AG04449 (cell line): ENCODE measurements around the gene FAM216A.
"Not testable (repeated sequence)": the region's sequence is repeated elsewhere in the genome, so short reads cannot be mapped to it uniquely, and the experiment has no call there.

Experiments used
- CTCF ChIA-PET: fragments of 350-600 bp; formaldehyde crosslinking; extraction: SDS; loops from one replicate; lab custom pipeline; 2021; ENCODE audit warnings: antibody characterized with exemption; lab: Yijun Ruan, JAX
- POLR2A ChIA-PET: fragments of 400-600, 350-600 bp; formaldehyde crosslinking; extraction: SDS; loops from one replicate; lab custom pipeline; 2020; ENCODE audit warnings: antibody characterized with exemption, inconsistent platforms; lab: Yijun Ruan, JAX
- DNase-seq: peaks from one replicate; pipeline ENCODE4 v3.0.0-alpha.2; 2010; ENCODE audit warnings: low read depth, low spot score
- H3K4me3 ChIP-seq: 2 replicates; pipeline ENCODE4 v1.5.1; 2011; ENCODE audit warnings: low read depth, mild to moderate bottlenecking, control low read depth, low read length
- CTCF ChIP-seq: IDR thresholded peaks from one replicate; pipeline ENCODE4 v1.5.1; 2011; ENCODE audit warnings: mild to moderate bottlenecking, moderate library complexity, low read length, control low read depth, inconsistent platforms; ENCODE audit not compliant: insufficient read depth; ENCODE audit errors: missing control alignments

FAM216A gene, protein sequence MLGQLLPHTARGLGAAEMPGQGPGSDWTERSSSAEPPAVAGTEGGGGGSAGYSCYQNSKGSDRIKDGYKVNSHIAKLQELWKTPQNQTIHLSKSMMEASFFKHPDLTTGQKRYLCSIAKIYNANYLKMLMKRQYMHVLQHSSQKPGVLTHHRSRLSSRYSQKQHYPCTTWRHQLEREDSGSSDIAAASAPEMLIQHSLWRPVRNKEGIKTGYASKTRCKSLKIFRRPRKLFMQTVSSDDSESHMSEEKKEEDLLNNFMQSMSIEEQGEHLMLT

GRCh38 chr12:110468214-110469048 lies at the start of gene FAM216A, which contains the start of gene GPN3:
Gene FAM216A (plus strand): TSS chr12:110468845. CDS start chr12:110468876, 31 bp downstream.
Gene GPN3 (minus strand): TSS chr12:110468257. CDS start chr12:110468203, 54 bp downstream.
- DNase-seq, result peak; percentile 86
- ChIA-PET POLR2A (interaction anchor here (0.7 to 2.4 kb wide), 10 partner anchors 11 to 37 kb away, joined by 3 to 15 read pairs (median 4); partner anchors contain the start of genes ARPC3, RAD9B and VPS29), CTCF (interaction anchor here (0.6 to 12.0 kb wide), 27 partner anchors 9 to 419 kb away, joined by 3 to 179 read pairs (median 7); partner anchors contain the start of genes ARPC3 and TCTN1)
- TF ChIP-seq CTCF, result no peak
- peak within 1 kb of the TSS; percentile 86 for H3K4me3 ChIP-seq

DNA sequence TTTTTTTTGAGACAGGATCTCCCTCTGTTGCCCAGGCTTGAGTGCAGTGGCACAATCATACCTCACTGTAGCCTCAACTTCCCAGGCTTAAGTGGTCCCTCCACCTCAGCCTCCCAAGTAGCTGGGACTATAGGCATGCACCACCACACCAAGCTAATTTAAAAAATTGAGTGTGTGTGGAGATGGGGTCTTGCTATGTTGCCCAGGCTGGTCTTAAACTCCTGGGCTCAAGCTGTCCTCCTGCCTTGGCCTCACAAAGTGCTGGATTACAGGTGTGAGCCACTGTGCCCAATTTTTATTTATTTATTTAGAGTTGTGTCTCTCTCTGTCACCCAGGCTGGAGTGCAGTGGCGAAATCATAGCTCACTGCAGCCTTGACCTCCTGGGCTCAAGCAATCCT lies 48.0 kb upstream of the FAM216A start:
- POLR2A ChIA-PET, H3K4me3 ChIP-seq, DNase-seq: not testable (repeated sequence)
- CTCF ChIA-PET, result interaction anchor here (0.7 to 3.4 kb wide), 5 partner anchors 11 to 321 kb away, joined by 3 to 25 read pairs (median 4); partner anchors contain the start of gene ARPC3

DNA sequence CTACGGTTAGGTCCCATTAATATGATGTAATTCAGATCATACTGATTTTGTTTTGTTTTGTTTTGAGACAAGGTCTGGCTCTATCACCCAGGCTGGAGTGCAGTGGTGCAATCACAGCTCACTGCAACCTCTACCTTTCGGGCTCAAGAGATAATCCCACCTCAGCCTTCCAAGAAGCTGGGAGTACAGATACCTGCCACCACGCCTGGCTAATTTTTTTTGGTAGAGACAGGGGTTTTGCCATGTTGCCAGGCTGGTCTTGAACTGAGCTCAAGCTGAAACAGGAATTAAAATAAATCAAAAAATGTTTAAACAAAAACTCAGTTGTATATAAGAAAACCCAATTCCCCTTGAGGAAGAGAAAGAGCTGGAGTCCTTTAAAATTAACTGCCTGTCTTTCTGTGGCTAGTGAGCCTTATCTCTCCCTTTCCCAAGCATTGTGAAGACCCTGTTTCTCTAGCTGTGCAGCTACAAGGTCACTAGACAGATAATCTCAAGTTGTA lies 47.4 kb upstream of the FAM216A start:
- no peak for TF ChIP-seq CTCF
- ChIA-PET CTCF (interaction anchor here (0.7 to 3.4 kb wide), 5 partner anchors 10 to 321 kb away, joined by 3 to 25 read pairs (median 4); partner anchors contain the start of gene ARPC3), POLR2A (interaction anchor here (0.6 kb wide), 1 partner anchor 140 kb away, joined by 3 read pairs; the partner anchor contains the start of gene ATP2A2)

GRCh38 chr12:110421701-110422100 lies 46.9 kb upstream of the FAM216A start:
- CTCF ChIA-PET, result interaction anchor here (0.9 to 3.4 kb wide), 3 partner anchors 10 to 320 kb away, joined by 3 to 25 read pairs (median 8); no protein-coding TSS in a partner anchor
- no peak for DNase-seq
- TF ChIP-seq CTCF, result no peak
- H3K4me3 ChIP-seq, result no peak overlapping the region
- POLR2A ChIA-PET, result interaction anchor here (0.6 kb wide), 1 partner anchor 141 kb away, joined by 3 read pairs; the partner anchor contains the start of gene ATP2A2

More for the DNA sequence above, 47.4 kb upstream of the FAM216A start:
- no peak for DNase-seq
- no peak overlapping the region for H3K4me3 ChIP-seq

GRCh38 chr12:110424237-110424636 lies 44.4 kb upstream of the FAM216A start:
- DNase-seq, result no peak
- POLR2A ChIA-PET, result no interaction called here
- CTCF ChIA-PET, result interaction anchor here (1.9 kb wide), 1 partner anchor 321 kb away, joined by 7 read pairs; no protein-coding TSS in a partner anchor
- H3K4me3 ChIP-seq, result no peak overlapping the region
- no peak for TF ChIP-seq CTCF

DNA sequence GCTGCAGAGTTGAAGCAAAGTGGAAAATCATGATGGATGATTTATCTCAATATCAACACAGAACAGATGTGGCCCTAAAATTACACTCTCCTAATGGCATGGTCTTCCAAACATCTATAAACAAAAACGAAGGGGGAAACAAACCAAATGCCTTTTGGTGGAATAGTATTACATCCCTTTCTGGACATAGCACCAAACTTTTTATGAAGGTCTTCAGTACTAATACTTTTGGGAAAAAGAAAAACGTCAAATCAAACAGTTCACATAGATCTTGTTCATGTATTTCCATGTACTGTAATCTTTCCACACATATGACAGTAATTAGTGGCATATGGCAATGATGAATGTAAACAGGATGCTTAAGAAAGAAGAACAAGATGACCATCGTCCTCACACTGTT lies 42.2 kb upstream of the FAM216A start:
- ChIA-PET POLR2A (interaction anchor here (0.5 kb wide), 1 partner anchor 30 kb away, joined by 3 read pairs; no protein-coding TSS in a partner anchor), CTCF (interaction anchor here (2.2 kb wide), 1 partner anchor 326 kb away, joined by 7 read pairs; no protein-coding TSS in a partner anchor)
- DNase-seq, result no peak
- no peak overlapping the region for H3K4me3 ChIP-seq
- no peak for TF ChIP-seq CTCF

- CTCF ChIA-PET, result interaction anchor here (2.8 to 2.9 kb wide), 2 partner anchors 326 to 330 kb away, joined by 50 to 65 read pairs; no protein-coding TSS in a partner anchor
- H3K4me3 ChIP-seq, DNase-seq, POLR2A ChIA-PET: not testable (repeated sequence)
These were observed 39.0 kb upstream of the FAM216A start for GRCh38 chr12:110429676-110430075.
